GM12872 (cell line): ENCODE data around the gene AIF1L.

Source experiments
- CTCF ChIP-seq: IDR thresholded peaks from 3 replicates; pipeline ENCODE4 v1.5.1; 2011; ENCODE audit warnings: low read depth, mild to moderate bottlenecking, low read length, moderate library complexity; ENCODE audit not compliant: insufficient read depth

AIF1L gene

GRCh38 chr9:131140550-131140949 lies 44.2 kb downstream of the AIF1L start:
- no peak for TF ChIP-seq CTCF

- TF ChIP-seq CTCF = no peak
Measured at GRCh38 chr9:131142160-131142559, 45.8 kb downstream of the AIF1L start.

- TF ChIP-seq CTCF = no peak
Measured at GRCh38 chr9:131144201-131144600, 47.9 kb downstream of the AIF1L start.

- TF ChIP-seq CTCF = no peak
Measured at GRCh38 chr9:131145245-131145644, 48.9 kb downstream of the AIF1L start.

GRCh38 chr9:131146186-131146585 lies 49.9 kb downstream of the AIF1L start:
- no peak for TF ChIP-seq CTCF

- no peak for TF ChIP-seq CTCF
Measured at GRCh38 chr9:131148276-131148675, 51.9 kb downstream of the AIF1L start.

- no peak for TF ChIP-seq CTCF
Measured at GRCh38 chr9:131148966-131149687, 52.8 kb downstream of the AIF1L start.
